ENCODE measurements around the gene PLK5. TPM values are rescaled to one million over a fixed set of nuclear protein-coding genes. Genes with fewer than 3 reads are reported as not detected.

The PLK5 gene
- total and polyA plus RNA-seq, 2 experiments from 2014 or later = 0.97 to 1.2 TPM

- H3K79me2 ChIP-seq (replicated peaks; ENCODE audit: insufficient read depth) = peaks cover 25% of the 10 kb centered on the region
- no peaks in the 10 kb centered on the region for H3K9me2 ChIP-seq (ENCODE audit: insufficient read depth)
- no peak overlapping the region for H2AFZ ChIP-seq
- H3K9me3 Mint-ChIP-seq = peaks cover 3% of the 10 kb centered on the region; the same call in 2 of the 3 replicates
- H3K27ac Mint-ChIP-seq = no peak overlapping the region
- peaks cover 16% of the 10 kb centered on the region for H4K20me1 ChIP-seq (replicated peaks; ENCODE audit: insufficient read depth)
- H3K27me3 ChIP-seq (ENCODE audit: insufficient read depth) = no peaks in the 10 kb centered on the region
- no peak overlapping the region for H3K4me3 Mint-ChIP-seq
- TF ChIP-seq REST (IDR thresholded peaks at IDR 0.05; ENCODE audit: unreplicated experiment) (no peak), JUNB (IDR thresholded peaks at IDR 0.05; ENCODE audit: unreplicated experiment) (no peak), NANOG (IDR thresholded peaks at IDR 0.05; ENCODE audit: borderline replicate concordance) (no peak), CTCF (conservative IDR thresholded peaks at IDR 0.05; ENCODE audit: low read depth in 2 of 2) (no peak), POLR2AphosphoS5 (IDR thresholded peaks at IDR 0.05; ENCODE audit: low read depth) (no peak), STAT1 (IDR thresholded peaks at IDR 0.05; ENCODE audit: unreplicated experiment) (no peak), EZH2 (IDR thresholded peaks at IDR 0.05; ENCODE audit: low read depth, unreplicated experiment) (no peak)
- H3F3A ChIP-seq (replicated peaks; ENCODE audit: low read depth) = peaks cover 6% of the 10 kb centered on the region; the same call in 1 of the 2 replicates
- H3K36me3 Mint-ChIP-seq (ENCODE audit: low read depth) = peaks cover 7% of the 10 kb centered on the region; the same call in 1 of the 3 replicates
- H3K4me1 ChIP-seq (ENCODE audit: insufficient read depth) = no peaks in the 10 kb centered on the region; the same call in 1 of the 2 replicates
- H3K4me3 ChIP-seq = no peak overlapping the region
- H3K27ac ChIP-seq (ENCODE audit: low read depth) = no peak overlapping the region
- no peak overlapping the region for H3K4me2 ChIP-seq
- peaks cover 13% of the 10 kb centered on the region for H3K27me3 Mint-ChIP-seq (ENCODE audit: insufficient read depth, low read depth, poor library complexity)
- peaks cover 3% of the 10 kb centered on the region; the same call in 1 of the 2 replicates for H3K36me3 ChIP-seq (ENCODE audit: insufficient read depth)
- no peaks in the 10 kb centered on the region for H3K4me1 Mint-ChIP-seq
- DNase-seq (ENCODE audit: low spot score) = no peak
- no peak for ATAC-seq
Observed at GRCh38 chr19:1555487-1556389, 31.9 kb downstream of the PLK5 start.

Measured in GM23338 (cell line).